ACC112 (cell line): ENCODE data around the gene GABRA4.

Source experiments
- H2AFZ ChIP-seq: fragments of 200-600 bp; sonication (generic); one replicate; pipeline ENCODE4 v1.6.0; 2017; ENCODE audit warnings: antibody characterized with exemption, low read length; ENCODE audit not compliant: unreplicated experiment
- H3K27ac ChIP-seq: fragments of 200-600 bp; sonication (generic); 2 replicates; pipeline ENCODE4 v1.5.1; 2014; ENCODE audit warnings: low read depth, mild to moderate bottlenecking, antibody characterized with exemption, low read length, moderate library complexity
- H3K27me3 ChIP-seq: fragments of 200-600 bp; sonication (generic); 2 replicates; pipeline ENCODE4 v1.6.1; 2014; ENCODE audit warnings: mild to moderate bottlenecking, antibody characterized with exemption, low read length, moderate library complexity, mixed read lengths; ENCODE audit not compliant: insufficient read depth
- H3K36me3 ChIP-seq: fragments of 200-600 bp; sonication (generic); 2 replicates; pipeline ENCODE4 v1.6.1; 2016; ENCODE audit warnings: mild to moderate bottlenecking, antibody characterized with exemption, low read length, moderate library complexity, mixed read lengths; ENCODE audit not compliant: insufficient read depth
- H3K4me1 ChIP-seq: fragments of 200-600 bp; sonication (generic); one replicate; pipeline ENCODE4 v1.6.1; 2016; ENCODE audit warnings: low read length, mixed read lengths; ENCODE audit not compliant: insufficient read depth, unreplicated experiment, control insufficient read depth
- H3K4me3 ChIP-seq: fragments of 200-600 bp; sonication (generic); 2 replicates; pipeline ENCODE4 v1.5.1; 2014; ENCODE audit warnings: mild to moderate bottlenecking, low read depth, low read length
- H3K79me2 ChIP-seq: fragments of 200-600 bp; sonication (generic); one replicate; pipeline ENCODE4 v1.6.0; 2016; ENCODE audit warnings: low read length; ENCODE audit not compliant: control insufficient read depth, unreplicated experiment, insufficient read depth

The GABRA4 gene

DNA sequence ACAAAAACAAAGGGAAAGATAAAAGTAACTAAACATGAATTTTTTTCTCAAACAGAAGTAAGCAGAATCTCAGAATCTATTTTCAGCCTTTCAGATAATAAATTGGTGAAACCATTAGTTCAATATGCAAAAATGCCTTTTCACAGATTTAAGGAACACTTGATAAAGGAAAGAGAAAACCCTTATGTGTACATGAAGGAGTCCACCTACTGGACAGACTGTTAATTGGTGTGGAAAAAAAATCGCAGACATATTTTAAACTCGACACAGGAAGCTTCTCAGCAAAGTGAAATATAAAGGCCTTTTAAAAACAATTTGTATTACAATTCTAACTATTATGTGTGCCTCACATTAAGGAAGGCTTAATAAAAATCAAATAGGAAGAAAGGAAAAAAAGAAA, 106.7 kb downstream of the GABRA4 start:
- H3K4me3 ChIP-seq = no peak overlapping the region
- no peak overlapping the region for H2AFZ ChIP-seq
- no peaks in the 10 kb centered on the region for H3K36me3 ChIP-seq
- no peaks in the 10 kb centered on the region for H3K4me1 ChIP-seq
- H3K27me3 ChIP-seq = peaks cover 86% of the 10 kb centered on the region
- no peak overlapping the region for H3K27ac ChIP-seq
- H3K79me2 ChIP-seq = no peaks in the 10 kb centered on the region

DNA sequence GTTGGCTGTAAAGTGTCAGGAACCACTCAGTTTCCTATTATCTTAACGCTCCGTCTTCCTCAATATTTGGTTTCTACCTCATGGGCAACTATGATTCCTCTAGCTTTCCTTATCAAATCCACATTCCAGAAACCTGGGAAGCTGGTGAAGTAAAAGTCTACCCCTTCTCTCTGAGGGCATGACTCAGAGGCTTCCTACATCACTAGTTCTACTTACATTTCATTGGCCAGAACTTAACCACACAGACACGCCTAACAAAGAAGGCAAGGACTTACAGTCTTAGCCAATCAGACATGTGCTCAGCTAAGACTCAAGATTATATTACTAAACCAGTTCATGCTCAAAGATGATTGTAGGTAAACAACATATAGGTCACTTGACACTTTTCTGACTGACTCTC, 114.7 kb downstream of the GABRA4 start:
- no peak overlapping the region for H3K4me3 ChIP-seq
- peaks cover 57% of the 10 kb centered on the region for H3K27me3 ChIP-seq
- H3K79me2 ChIP-seq = no peaks in the 10 kb centered on the region
- H3K36me3 ChIP-seq = no peaks in the 10 kb centered on the region
- H3K27ac ChIP-seq = no peak overlapping the region
- H3K4me1 ChIP-seq = no peaks in the 10 kb centered on the region
- no peak overlapping the region for H2AFZ ChIP-seq

DNA sequence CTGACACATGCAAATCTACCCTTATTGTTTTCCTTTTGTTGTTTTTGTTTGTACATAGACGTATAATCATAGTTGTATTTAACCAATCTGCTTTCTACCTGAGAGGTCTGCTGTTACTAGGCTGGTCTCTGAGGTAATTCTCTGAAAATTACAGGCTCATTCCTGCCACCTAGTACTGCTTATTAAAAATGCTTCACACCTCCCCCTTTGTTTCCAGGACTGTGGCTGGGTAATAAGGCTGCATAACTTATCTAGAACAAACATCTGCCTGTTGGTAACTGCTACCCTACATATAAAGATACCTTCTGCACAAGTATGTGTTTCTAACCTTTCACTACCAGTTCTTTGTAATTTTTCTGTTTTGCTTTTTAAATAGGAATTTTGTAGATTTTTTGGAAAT, 118.6 kb downstream of the GABRA4 start:
- H3K79me2 ChIP-seq = no peaks in the 10 kb centered on the region
- no peak overlapping the region for H2AFZ ChIP-seq
- H3K4me1 ChIP-seq = no peaks in the 10 kb centered on the region
- no peak overlapping the region for H3K4me3 ChIP-seq
- no peak overlapping the region for H3K27ac ChIP-seq
- H3K27me3 ChIP-seq = peaks cover 39% of the 10 kb centered on the region
- H3K36me3 ChIP-seq = no peaks in the 10 kb centered on the region

GRCh38 chr4:46870411-46870810, 123.0 kb downstream of the GABRA4 start:
- Histone ChIP-seq H3K36me3 (no peaks in the 10 kb centered on the region), H3K27me3 (peaks cover 34% of the 10 kb centered on the region), H3K79me2 (no peaks in the 10 kb centered on the region), H3K27ac (no peak overlapping the region), H3K4me1 (no peaks in the 10 kb centered on the region), H2AFZ (no peak overlapping the region), H3K4me3 (no peak overlapping the region)
